Upper lobe of right lung (tissue), 1 donor: ENCODE results near the gene RPTOR. TPM values are rescaled to one million over a fixed set of nuclear protein-coding genes. Genes with fewer than 3 reads are reported as not detected.

Source experiments
- ATAC-seq: fragments of 200-7000 bp; cut with Tn5 transposase; one replicate; pipeline ENCODE4 v1.9.1; 2020; ENCODE audit warnings: mild to moderate bottlenecking, moderate library complexity
- DNase-seq: peaks from one replicate; pipeline ENCODE4 v3.0.0-alpha.2; 2020
- H3K27ac ChIP-seq: fragments of 200-600 bp; one replicate; pipeline ENCODE4 v1.8.0; 2022
- H3K27me3 ChIP-seq: fragments of 200-600 bp; one replicate; pipeline ENCODE4 v1.8.0; 2022; ENCODE audit warnings: mild to moderate bottlenecking
- H3K36me3 ChIP-seq: fragments of 200-600 bp; one replicate; pipeline ENCODE4 v1.8.0; 2022
- H3K4me1 ChIP-seq: fragments of 200-600 bp; one replicate; pipeline ENCODE4 v1.8.0; 2022
- H3K4me3 ChIP-seq: fragments of 200-600 bp; one replicate; pipeline ENCODE4 v1.8.0; 2022; ENCODE audit warnings: mild to moderate bottlenecking
- H3K9me3 ChIP-seq: fragments of 200-600 bp; one replicate; pipeline ENCODE4 v1.8.0; 2022
- intact Hi-C: fragments of 100-400 bp; cut with DNase I; formaldehyde crosslinking; loops from one replicate; pipeline ENCODE4 v1.11.0; 2022
- total RNA-seq: library from RNA; stranded (reverse); fragmentation: NEBNext Ultra II Directional; extraction: Animal tissue kit (Norgen Biotek cat#: 25700); gene quantifications from one replicate; pipeline ENCODE4 v1.2.1, GENCODE V29; 2021
- TF ChIP-seq, protein P1 (sequence below): fragments of 200-600 bp; IDR thresholded peaks from one replicate; pipeline ENCODE4 v1.8.0; 2022; ENCODE audit warnings: antibody characterized with exemption
- donor health status: DM: no; HTN: yes; CAD: no; lungs with severe emphysema.

RPTOR gene
- total RNA-seq, 1 donor from 2014 or later = 35.4 TPM

- Histone ChIP-seq H3K27ac (no peak overlapping the region), H3K4me1 (no peaks in the 10 kb centered on the region), H3K9me3 (no peaks in the 10 kb centered on the region), H3K4me3 (no peak overlapping the region), H3K27me3 (no peaks in the 10 kb centered on the region), H3K36me3 (no peaks in the 10 kb centered on the region)
- ATAC-seq = no peak
- DNase-seq = no peak
- intact Hi-C loops = no loop called here
- TF ChIP-seq, protein P1, sequence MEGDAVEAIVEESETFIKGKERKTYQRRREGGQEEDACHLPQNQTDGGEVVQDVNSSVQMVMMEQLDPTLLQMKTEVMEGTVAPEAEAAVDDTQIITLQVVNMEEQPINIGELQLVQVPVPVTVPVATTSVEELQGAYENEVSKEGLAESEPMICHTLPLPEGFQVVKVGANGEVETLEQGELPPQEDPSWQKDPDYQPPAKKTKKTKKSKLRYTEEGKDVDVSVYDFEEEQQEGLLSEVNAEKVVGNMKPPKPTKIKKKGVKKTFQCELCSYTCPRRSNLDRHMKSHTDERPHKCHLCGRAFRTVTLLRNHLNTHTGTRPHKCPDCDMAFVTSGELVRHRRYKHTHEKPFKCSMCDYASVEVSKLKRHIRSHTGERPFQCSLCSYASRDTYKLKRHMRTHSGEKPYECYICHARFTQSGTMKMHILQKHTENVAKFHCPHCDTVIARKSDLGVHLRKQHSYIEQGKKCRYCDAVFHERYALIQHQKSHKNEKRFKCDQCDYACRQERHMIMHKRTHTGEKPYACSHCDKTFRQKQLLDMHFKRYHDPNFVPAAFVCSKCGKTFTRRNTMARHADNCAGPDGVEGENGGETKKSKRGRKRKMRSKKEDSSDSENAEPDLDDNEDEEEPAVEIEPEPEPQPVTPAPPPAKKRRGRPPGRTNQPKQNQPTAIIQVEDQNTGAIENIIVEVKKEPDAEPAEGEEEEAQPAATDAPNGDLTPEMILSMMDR = no peak
Measured at GRCh38 chr17:80766290-80766855, 221.7 kb downstream of the RPTOR start.

- DNase-seq (no peak), ATAC-seq (no peak)
- TF ChIP-seq, protein P1 = no peak
- Histone ChIP-seq H3K36me3 (no peaks in the 10 kb centered on the region), H3K9me3 (no peaks in the 10 kb centered on the region), H3K27me3 (no peaks in the 10 kb centered on the region), H3K4me3 (no peak overlapping the region), H3K27ac (no peak overlapping the region), H3K4me1 (no peaks in the 10 kb centered on the region)
- intact Hi-C loops = no loop called here
Measured at GRCh38 chr17:80768389-80768788, 223.8 kb downstream of the RPTOR start.

DNA sequence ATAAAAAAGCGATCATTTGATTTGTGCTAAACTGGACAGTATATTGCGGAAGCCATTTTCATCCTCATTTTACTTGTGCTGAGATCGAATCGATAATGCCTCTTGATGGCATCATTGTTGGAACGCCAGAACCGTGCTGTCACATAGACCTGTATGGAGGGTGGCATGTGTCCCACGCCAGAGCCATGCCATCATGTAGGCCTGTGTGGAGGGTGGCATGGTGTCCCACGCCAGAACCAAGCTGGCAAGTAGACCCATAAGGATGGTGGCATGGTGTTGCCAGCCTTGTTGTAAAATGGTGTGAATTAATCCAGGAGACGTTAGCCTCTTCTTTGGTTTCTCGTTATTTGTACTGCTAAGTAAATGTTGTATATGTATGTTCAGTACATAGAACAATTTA is 224.3 kb downstream of the RPTOR start:
- intact Hi-C loops = no loop called here
- Histone ChIP-seq H3K36me3 (no peaks in the 10 kb centered on the region), H3K9me3 (no peaks in the 10 kb centered on the region), H3K27ac (no peak overlapping the region), H3K27me3 (no peaks in the 10 kb centered on the region), H3K4me1 (no peaks in the 10 kb centered on the region), H3K4me3 (no peak overlapping the region)
- TF ChIP-seq, protein P1 = no peak
- ATAC-seq (no peak), DNase-seq (no peak)

- Histone ChIP-seq H3K27me3 (no peaks in the 10 kb centered on the region), H3K36me3 (no peaks in the 10 kb centered on the region), H3K4me1 (no peaks in the 10 kb centered on the region), H3K27ac (no peak overlapping the region), H3K4me3 (no peak overlapping the region), H3K9me3 (no peaks in the 10 kb centered on the region)
- DNase-seq (no peak), ATAC-seq (no peak)
- intact Hi-C loops = no loop called here
- TF ChIP-seq, protein P1 = no peak
Measured at GRCh38 chr17:80769516-80769915, 224.9 kb downstream of the RPTOR start.

DNA sequence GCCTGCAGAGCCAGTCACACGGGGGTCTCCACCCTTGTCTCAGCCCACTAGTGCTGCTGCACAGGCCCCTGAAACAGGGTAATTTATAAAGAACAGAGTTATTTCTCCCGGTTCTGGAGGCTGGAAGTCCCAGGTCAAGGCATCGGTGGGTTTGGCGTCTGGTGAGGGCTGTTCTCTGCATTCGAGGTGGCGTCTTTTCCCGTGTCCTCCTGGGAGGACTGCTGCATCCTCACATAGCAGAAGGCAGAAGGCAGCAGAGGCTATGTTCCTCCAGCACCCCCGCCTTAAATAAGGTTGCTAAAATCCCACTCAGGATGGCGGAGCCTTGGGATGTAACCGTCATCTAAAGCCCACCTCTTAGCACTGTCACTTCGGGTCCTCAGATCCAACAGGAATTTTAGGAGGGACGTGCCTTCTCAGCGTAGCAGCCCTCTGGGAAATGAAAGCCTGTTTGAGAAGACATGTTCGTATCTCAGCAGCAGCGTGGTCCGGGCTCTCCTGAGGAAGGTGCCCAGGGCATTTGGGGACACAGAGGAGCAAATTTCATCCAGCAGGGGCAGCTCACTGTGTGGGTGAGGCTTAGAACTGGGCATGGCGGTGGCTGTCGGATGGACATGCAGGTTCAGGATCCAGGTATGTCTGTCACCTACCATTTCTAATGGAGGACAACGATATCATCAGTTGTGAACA is 225.4 kb downstream of the RPTOR start:
- intact Hi-C loops = no loop called here
- Histone ChIP-seq H3K4me3 (no peak overlapping the region), H3K27me3 (no peaks in the 10 kb centered on the region), H3K9me3 (no peaks in the 10 kb centered on the region), H3K27ac (no peak overlapping the region), H3K4me1 (no peaks in the 10 kb centered on the region), H3K36me3 (no peaks in the 10 kb centered on the region)
- DNase-seq = no peak
- no peak for ATAC-seq
- TF ChIP-seq, protein P1 = no peak
